ENCODE measurements around the gene TSGA10IP.
A peak's percentile ranks its signal among the peaks of the same experiment; 100 is the strongest.

Gene TSGA10IP

GRCh38 chr11:65945430-65945911 is at the start of gene TSGA10IP:
TSS of gene TSGA10IP (plus strand) at chr11:65945480. CDS start at chr11:65945676, 196 bp downstream.
- no peak for DNase-seq

GRCh38 chr11:65895482-65895981 is 49.7 kb upstream of the TSGA10IP start:
- DNase-seq, result no peak

- DNase-seq, result no peak
Measured at GRCh38 chr11:65896034-65896999, 49.0 kb upstream of the TSGA10IP start.

GRCh38 chr11:65897020-65897471 is 48.2 kb upstream of the TSGA10IP start:
- DNase-seq, result no peak

GRCh38 chr11:65898656-65899355 is 46.5 kb upstream of the TSGA10IP start:
- DNase-seq, result no peak

- peak; percentile 78 for DNase-seq
Measured at GRCh38 chr11:65899356-65900124, 45.7 kb upstream of the TSGA10IP start.

- DNase-seq, result peak; percentile 94
Measured at GRCh38 chr11:65900125-65900898, 45.0 kb upstream of the TSGA10IP start, which contains the start of gene FOSL1. TSS of gene FOSL1 (minus strand) at chr11:65900388. CDS start at chr11:65900339, 49 bp downstream.

GRCh38 chr11:65900899-65901180 is 44.4 kb upstream of the TSGA10IP start:
- DNase-seq, result no peak

- no peak for DNase-seq
Measured at GRCh38 chr11:65903068-65903481, 42.2 kb upstream of the TSGA10IP start.

- no peak for DNase-seq
Measured at GRCh38 chr11:65903715-65904114, 41.6 kb upstream of the TSGA10IP start.

GRCh38 chr11:65906602-65907001 is 38.7 kb upstream of the TSGA10IP start:
- DNase-seq, result no peak

GRCh38 chr11:65907878-65908277 is 37.4 kb upstream of the TSGA10IP start:
- no peak for DNase-seq

GRCh38 chr11:65911682-65912568 is 33.4 kb upstream of the TSGA10IP start:
- no peak for DNase-seq

- DNase-seq, result no peak
Measured at GRCh38 chr11:65912845-65913244, 32.4 kb upstream of the TSGA10IP start.

- no peak for DNase-seq
Measured at GRCh38 chr11:65915101-65915820, 30.0 kb upstream of the TSGA10IP start.

- no peak for DNase-seq
Measured at GRCh38 chr11:65915821-65916251, 29.4 kb upstream of the TSGA10IP start.

GRCh38 chr11:65916391-65916790 is 28.9 kb upstream of the TSGA10IP start:
- no peak for DNase-seq

- no peak for DNase-seq
Measured at GRCh38 chr11:65917077-65917433, 28.2 kb upstream of the TSGA10IP start.

- DNase-seq, result no peak
Measured at GRCh38 chr11:65917434-65918210, 27.7 kb upstream of the TSGA10IP start.

Measured in stimulated activated CD4-positive, alpha-beta T cell treated with anti-CD3 and anti-CD28 coated beads, Interleukin-12 subunit alpha, Interleukin-12 subunit beta, amount 100 ng/mL, for 4 hours (primary cell).